Measurements from ENCODE around the gene FARS2.

DNA sequence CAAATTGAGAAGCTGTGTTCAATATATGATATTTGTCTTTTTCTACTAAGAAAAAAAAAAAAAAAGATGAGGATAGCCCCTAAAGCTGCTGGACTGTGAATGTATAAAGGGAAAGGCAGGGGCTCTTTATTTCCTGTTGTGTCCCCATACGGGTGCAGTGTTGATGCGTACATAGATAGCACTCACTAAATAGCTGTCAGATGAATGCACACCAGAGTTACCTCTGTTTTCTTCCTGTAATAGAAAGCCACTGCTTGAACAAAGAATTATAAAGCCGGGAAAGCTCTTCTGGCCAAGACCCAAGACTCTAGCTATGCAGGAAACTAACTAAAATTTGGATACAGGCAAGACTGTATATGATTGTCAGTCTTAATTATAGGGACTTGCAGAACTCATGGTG is 260.0 kb downstream of the FARS2 start:
- TF ChIP-seq CTCF (IDR thresholded peaks at IDR 0.05; ENCODE audit: low read depth, low read length) = no peak
- TF ChIP-seq EZH2phosphoT487 (IDR thresholded peaks at IDR 0.05; ENCODE audit: low read depth) = no peak

All from OCI-LY3 (cell line).